Endothelial cell of umbilical vein (primary cell): ENCODE measurements around the gene DOCK4. TPM values are rescaled to one million over a fixed set of nuclear protein-coding genes. Genes with fewer than 3 reads are reported as not detected.

Source experiments
- BruUV-seq: library from RNA; stranded (reverse); fragments of 400-500 nt; replicated peaks from 2 replicates; lab custom pipeline; 2021; lab: Mats Ljungman, UMichigan
- CTCF ChIA-PET: fragments of 300-600, 350-600 bp; sonication (Branson Sonifier 250); formaldehyde crosslinking; loops from one replicate; lab custom pipeline; 2021; ENCODE audit warnings: antibody characterized with exemption, inconsistent platforms; lab: Charles Lee
- POLR2A ChIA-PET: fragments of 300-600, 350-600 bp; sonication (Branson Sonifier 250); formaldehyde crosslinking; loops from one replicate; lab custom pipeline; 2021; ENCODE audit warnings: antibody characterized with exemption, inconsistent platforms; lab: Charles Lee
- DNase-seq: peaks from one replicate; pipeline ENCODE4 v3.0.0-alpha.2; 2011; ENCODE audit warnings: low read depth, low spot score
- FAIRE-seq: peaks from 2 replicates; lab custom pipeline; 2011; peaks lifted over from hg19 to GRCh38; lab: Jason Lieb, UNC
- H2AFZ ChIP-seq: 2 replicates; pipeline ENCODE4 v1.6.0; 2012; ENCODE audit warnings: low read depth, low read length, control low read depth, inconsistent platforms
- H3K27ac ChIP-seq: 2 replicates; pipeline ENCODE4 v1.5.1; 2011; ENCODE audit warnings: low read depth, mild to moderate bottlenecking, control low read depth, low read length, moderate library complexity; ENCODE audit not compliant: insufficient read depth
- H3K27me3 ChIP-seq, 2 experiments: 2 replicates each; pipeline versions ENCODE4 v1.6.0 to v1.6.1; 2011; ENCODE audit warnings: low read length in 2 of 2, mixed read lengths in 1 of 2; ENCODE audit not compliant: control insufficient read depth in 2 of 2, insufficient read depth in 2 of 2
- H3K36me3 ChIP-seq, 2 experiments: 2 replicates in 1 of 2; 3 replicates in 1 of 2; pipeline ENCODE4 v1.5.1; 2011; ENCODE audit warnings: low read length in 2 of 2, mild to moderate bottlenecking in 1 of 2, moderate library complexity in 1 of 2; ENCODE audit not compliant: control insufficient read depth in 2 of 2, insufficient read depth in 2 of 2; ENCODE audit errors: extremely low read depth in 1 of 2
- H3K4me1 ChIP-seq: 3 replicates; pipeline ENCODE4 v1.5.1; 2011; ENCODE audit warnings: mild to moderate bottlenecking, low read length; ENCODE audit not compliant: control insufficient read depth, insufficient read depth; ENCODE audit errors: extremely low read depth
- H3K4me2 ChIP-seq: 2 replicates; pipeline ENCODE4 v1.6.1; 2011; ENCODE audit warnings: low read length, control low read depth, mixed read lengths; ENCODE audit not compliant: insufficient read depth
- H3K4me3 ChIP-seq, 3 experiments: fragments of 200-600 bp in 1 of 3; sonication (generic), shearing (Covaris generic) in 1 of 3; replicated peaks in 1 of 3; 2 replicates each; pipeline ENCODE4 v1.5.1; 2011 to 2016; ENCODE audit warnings: control low read depth in 3 of 3, low read length in 3 of 3, mild to moderate bottlenecking in 2 of 3, inconsistent platforms in 1 of 3, low read depth in 1 of 3, moderate library complexity in 1 of 3; ENCODE audit not compliant: insufficient read depth in 1 of 3
- H3K79me2 ChIP-seq: 2 replicates; pipeline ENCODE4 v1.6.0; 2012; ENCODE audit warnings: low read length, inconsistent platforms; ENCODE audit not compliant: control insufficient read depth, insufficient read depth
- H3K9ac ChIP-seq: replicated peaks from 2 replicates; pipeline ENCODE3; 2011; ENCODE audit warnings: low read length, control low read depth; ENCODE audit not compliant: insufficient read depth; ENCODE audit errors: extremely low read depth
- H3K9me1 ChIP-seq: replicated peaks from 3 replicates; pipeline ENCODE4 v1.6.0; 2011; ENCODE audit warnings: mild to moderate bottlenecking, low read length; ENCODE audit not compliant: control insufficient read depth, insufficient read depth; ENCODE audit errors: extremely low read depth
- H3K9me3 ChIP-seq: replicated peaks from 2 replicates; pipeline ENCODE4 v1.5.1; 2012; ENCODE audit warnings: low read length, inconsistent platforms; ENCODE audit not compliant: control insufficient read depth, insufficient read depth
- H4K20me1 ChIP-seq: replicated peaks from 2 replicates; pipeline ENCODE3; 2011; ENCODE audit warnings: mild to moderate bottlenecking, low read length; ENCODE audit not compliant: control insufficient read depth, insufficient read depth; ENCODE audit errors: extremely low read depth
- CTCF ChIP-seq, 2 donors: IDR thresholded peaks; 1 replicate in 1 of 2; 2 replicates in 1 of 2; pipeline ENCODE4 v1.5.1; 2011; ENCODE audit warnings: low read length in 2 of 2, mild to moderate bottlenecking in 2 of 2, moderate library complexity in 2 of 2, control low read depth in 1 of 2, inconsistent platforms in 1 of 2, low read depth in 1 of 2; ENCODE audit not compliant: insufficient read depth in 1 of 2; ENCODE audit errors: extremely low read depth in 1 of 2
- EZH2 ChIP-seq: IDR thresholded peaks from 2 replicates; pipeline ENCODE4 v1.6.1; 2012; ENCODE audit warnings: borderline replicate concordance, low read depth, mild to moderate bottlenecking, moderate library complexity, low read length, inconsistent platforms; ENCODE audit not compliant: severe bottlenecking
- FOS ChIP-seq: IDR thresholded peaks from 2 replicates; pipeline ENCODE4 v1.6.1; 2011; ENCODE audit warnings: mild to moderate bottlenecking, low read length, moderate library complexity, borderline replicate concordance; ENCODE audit not compliant: insufficient read depth
- GATA2 ChIP-seq: IDR thresholded peaks from 2 replicates; pipeline ENCODE4 v1.7.0; 2011; ENCODE audit warnings: low read depth, mild to moderate bottlenecking, moderate library complexity, mixed read lengths, low read length; ENCODE audit not compliant: insufficient read length, insufficient read depth
- JUN ChIP-seq: IDR thresholded peaks from 2 replicates; pipeline ENCODE4 v1.6.1; 2011; ENCODE audit warnings: borderline replicate concordance, low read depth; ENCODE audit not compliant: insufficient read length, insufficient read depth
- MAX ChIP-seq: IDR thresholded peaks from 2 replicates; pipeline ENCODE4 v1.6.1; 2011; ENCODE audit not compliant: insufficient read depth, insufficient read length
- MYC ChIP-seq: IDR thresholded peaks from one replicate; pipeline ENCODE4 v1.6.1; 2011; ENCODE audit warnings: mild to moderate bottlenecking, low read depth, low read length
- POLR2A ChIP-seq: IDR thresholded peaks from 2 replicates; pipeline ENCODE4 v1.6.1; 2012; ENCODE audit warnings: low read depth, mild to moderate bottlenecking, control low read depth, low read length
- POLR2AphosphoS5 ChIP-seq: IDR thresholded peaks from 2 replicates; pipeline ENCODE4 v1.6.1; 2012; ENCODE audit warnings: low read depth, mild to moderate bottlenecking, control low read depth, low read length, moderate library complexity; ENCODE audit not compliant: insufficient read depth
- dilution Hi-C: fragments of 300-500 bp; cut with MboI; formaldehyde crosslinking; loops from one replicate; pipeline ENCODE4 v1.15.0; 2019; ENCODE audit warnings: low sequenced_read_pairs; ENCODE audit not compliant: extremely low pct_ligation_motif_present
- intact Hi-C: fragments of 100-400 bp; cut with micrococcal nuclease; formaldehyde crosslinking; loops from one replicate; pipeline ENCODE4 v1.10.0; 2022
- polyA plus RNA-seq, 4 experiments: library from polyadenylated mRNA; depleted of rRNA in 3 of 4; stranded (reverse) in 3 of 4; unstranded in 1 of 4; fragments of >200 nt; gene quantifications; 2 replicates each; pipeline versions ENCODE4 v1.2.1 to v1.2.3, GENCODE V29; 2011 to 2012; ENCODE audit warnings: missing spikeins in 1 of 4
- total RNA-seq: library from RNA; stranded (reverse); gene quantifications from 2 replicates; pipeline ENCODE4 v1.2.3, GENCODE V29; 2021

DOCK4 gene
- total and polyA plus RNA-seq, 2 donors (not counting 3 experiments of a cell fraction or from before 2014, with no cell fraction given), result 47.4 to 164 TPM

DNA sequence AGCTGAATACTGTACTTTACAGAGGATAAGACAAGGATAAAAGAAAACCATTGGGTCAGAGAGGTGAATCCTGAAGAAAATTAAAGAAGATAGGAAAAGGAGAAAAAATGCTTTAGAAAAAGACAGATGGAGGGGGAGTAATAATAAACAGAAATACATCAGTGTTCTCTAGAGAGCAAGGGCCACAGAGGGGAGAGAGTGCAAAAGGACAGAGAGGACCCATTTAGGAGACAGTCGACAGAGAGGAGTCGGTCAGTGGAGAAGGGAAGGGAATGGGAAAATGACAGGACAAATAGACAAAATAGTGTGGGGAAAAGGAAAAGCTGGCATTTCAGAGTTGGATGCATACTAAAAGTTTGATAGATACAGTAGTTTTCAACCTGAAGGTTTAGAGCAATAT, 287.0 kb downstream of the DOCK4 start:
- ChIA-PET POLR2A (no interaction called here), CTCF (no interaction called here)
- TF ChIP-seq FOS, result no peak
- TF ChIP-seq POLR2A, result no peak
- no peak for TF ChIP-seq MAX
- TF ChIP-seq CTCF (IDR thresholded peaks at IDR 0.05; ENCODE audit: extremely low read depth in 1 of 2, insufficient read depth in 1 of 2, low read depth in 1 of 2, low read length in 2 of 2), result no peak
- no peak for TF ChIP-seq POLR2AphosphoS5
- no peak for TF ChIP-seq MYC
- no peak for TF ChIP-seq GATA2
- no peak for TF ChIP-seq EZH2
- no peak for TF ChIP-seq JUN
- Histone ChIP-seq H3K9me1 (no peaks in the 10 kb centered on the region), H3K9me3 (no peaks in the 10 kb centered on the region), H3K4me2 (no peak overlapping the region), H3K9ac (no peak overlapping the region), H3K27me3 (no peaks in the 10 kb centered on the region), H3K79me2 (no peaks in the 10 kb centered on the region), H3K4me1 (no peaks in the 10 kb centered on the region), H3K27ac (no peak overlapping the region), H3K4me3 (no peak overlapping the region), H3K36me3 (peaks cover 5 to 6% of the 10 kb centered on the region in 2 experiments), H2AFZ (no peak overlapping the region), H4K20me1 (no peaks in the 10 kb centered on the region)
- no peak for FAIRE-seq
- DNase-seq, result no peak
- dilution Hi-C loops (no loop called here), intact Hi-C loops (no loop called here)
- no TSS peak for BruUV-seq
